ENCODE data around the gene NPW.
A peak's percentile ranks its signal among the peaks of the same experiment; 100 is the strongest.

Gene NPW

DNA sequence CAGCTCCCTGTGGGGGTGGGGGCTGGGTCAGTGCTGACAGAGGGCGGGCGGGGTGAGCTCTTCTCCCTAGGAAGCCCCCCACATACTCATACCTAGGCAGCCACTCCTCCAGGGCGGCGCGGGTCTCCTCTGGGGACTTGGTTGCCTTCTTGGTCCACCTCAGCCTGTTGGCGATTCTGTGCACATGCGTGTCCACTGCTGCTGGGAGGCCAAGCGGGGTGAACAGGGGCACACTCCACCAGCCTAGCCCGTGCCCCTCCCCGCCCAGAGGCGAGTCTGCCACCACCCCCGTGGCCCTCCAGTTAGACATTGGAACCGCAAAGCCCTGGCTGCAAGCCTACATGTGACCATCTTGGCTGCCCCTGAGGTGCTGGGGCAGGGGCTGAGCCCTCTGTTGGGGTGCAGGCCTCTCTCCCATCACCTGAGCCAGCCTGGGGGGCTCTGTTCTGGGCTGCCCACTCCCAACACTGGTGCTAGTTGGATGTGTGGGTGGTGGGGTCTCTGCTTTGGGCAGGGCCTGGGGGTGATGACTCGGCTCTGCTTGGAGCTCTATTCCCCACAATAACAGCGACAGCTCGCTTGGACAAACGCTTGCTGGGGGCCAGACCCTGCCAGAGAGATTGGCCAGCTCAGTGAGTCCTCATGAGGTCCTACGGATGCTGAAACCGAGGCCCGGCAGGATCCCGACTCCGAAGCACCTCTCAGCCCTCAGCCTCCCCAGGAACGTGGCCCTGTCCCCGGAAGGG is 20.6 kb downstream of the NPW start:
- in situ Hi-C loops (cut with HindIII; ENCODE audit: low sequenced_read_pairs): no loop called here
- TF ChIP-seq, protein P1, sequence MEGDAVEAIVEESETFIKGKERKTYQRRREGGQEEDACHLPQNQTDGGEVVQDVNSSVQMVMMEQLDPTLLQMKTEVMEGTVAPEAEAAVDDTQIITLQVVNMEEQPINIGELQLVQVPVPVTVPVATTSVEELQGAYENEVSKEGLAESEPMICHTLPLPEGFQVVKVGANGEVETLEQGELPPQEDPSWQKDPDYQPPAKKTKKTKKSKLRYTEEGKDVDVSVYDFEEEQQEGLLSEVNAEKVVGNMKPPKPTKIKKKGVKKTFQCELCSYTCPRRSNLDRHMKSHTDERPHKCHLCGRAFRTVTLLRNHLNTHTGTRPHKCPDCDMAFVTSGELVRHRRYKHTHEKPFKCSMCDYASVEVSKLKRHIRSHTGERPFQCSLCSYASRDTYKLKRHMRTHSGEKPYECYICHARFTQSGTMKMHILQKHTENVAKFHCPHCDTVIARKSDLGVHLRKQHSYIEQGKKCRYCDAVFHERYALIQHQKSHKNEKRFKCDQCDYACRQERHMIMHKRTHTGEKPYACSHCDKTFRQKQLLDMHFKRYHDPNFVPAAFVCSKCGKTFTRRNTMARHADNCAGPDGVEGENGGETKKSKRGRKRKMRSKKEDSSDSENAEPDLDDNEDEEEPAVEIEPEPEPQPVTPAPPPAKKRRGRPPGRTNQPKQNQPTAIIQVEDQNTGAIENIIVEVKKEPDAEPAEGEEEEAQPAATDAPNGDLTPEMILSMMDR (IDR thresholded peaks at IDR 0.05; ENCODE audit: low read depth, low read length): no peak
- no peak for DNase-seq (ENCODE audit: low read depth, low spot score)
- H3K4me3 ChIP-seq (ENCODE audit: low read depth, low read length): no peak overlapping the region

DNA sequence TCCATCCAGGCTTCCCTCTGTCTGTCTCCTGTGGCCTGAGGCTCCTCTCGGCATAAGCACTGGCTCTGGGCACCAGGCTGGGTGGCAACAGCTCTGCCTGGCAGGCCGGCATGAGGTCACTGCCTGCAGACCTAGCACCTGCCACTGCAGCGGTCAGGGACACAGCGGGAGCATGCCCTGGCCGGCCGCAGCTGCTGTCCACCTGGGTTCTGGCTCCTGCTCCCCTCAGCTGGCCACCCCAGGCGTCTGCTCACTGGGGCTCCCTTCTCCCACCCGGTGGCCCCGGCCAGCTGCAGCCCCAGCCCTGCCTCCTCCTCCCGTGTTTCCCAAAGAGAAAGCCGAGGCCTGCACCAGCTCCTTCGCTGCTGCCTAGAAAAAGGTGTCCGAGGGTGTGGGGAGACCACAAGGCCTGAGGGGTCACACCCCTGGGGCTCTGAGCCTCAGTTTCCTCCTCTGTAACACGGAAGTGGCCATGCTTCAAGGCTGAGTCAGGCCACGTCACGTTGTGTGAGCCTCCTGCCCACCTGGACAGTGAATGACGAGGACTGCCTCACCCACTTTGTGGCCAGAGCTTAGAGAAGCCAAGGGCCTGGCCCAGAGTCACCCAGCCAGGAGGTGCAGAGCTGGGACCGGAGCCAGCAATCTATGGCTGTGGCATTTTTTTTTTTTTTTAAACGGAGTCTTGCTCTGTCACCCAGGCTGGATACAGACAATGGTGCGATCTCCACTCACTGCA is 21.4 kb downstream of the NPW start:
- no peak overlapping the region for H3K4me3 ChIP-seq (ENCODE audit: low read depth, low read length)
- TF ChIP-seq, protein P1 (IDR thresholded peaks at IDR 0.05; ENCODE audit: low read depth, low read length): no peak
- DNase-seq (ENCODE audit: low read depth, low spot score): peak; percentile 43
- in situ Hi-C loops (cut with HindIII; ENCODE audit: low sequenced_read_pairs): no loop called here

DNA sequence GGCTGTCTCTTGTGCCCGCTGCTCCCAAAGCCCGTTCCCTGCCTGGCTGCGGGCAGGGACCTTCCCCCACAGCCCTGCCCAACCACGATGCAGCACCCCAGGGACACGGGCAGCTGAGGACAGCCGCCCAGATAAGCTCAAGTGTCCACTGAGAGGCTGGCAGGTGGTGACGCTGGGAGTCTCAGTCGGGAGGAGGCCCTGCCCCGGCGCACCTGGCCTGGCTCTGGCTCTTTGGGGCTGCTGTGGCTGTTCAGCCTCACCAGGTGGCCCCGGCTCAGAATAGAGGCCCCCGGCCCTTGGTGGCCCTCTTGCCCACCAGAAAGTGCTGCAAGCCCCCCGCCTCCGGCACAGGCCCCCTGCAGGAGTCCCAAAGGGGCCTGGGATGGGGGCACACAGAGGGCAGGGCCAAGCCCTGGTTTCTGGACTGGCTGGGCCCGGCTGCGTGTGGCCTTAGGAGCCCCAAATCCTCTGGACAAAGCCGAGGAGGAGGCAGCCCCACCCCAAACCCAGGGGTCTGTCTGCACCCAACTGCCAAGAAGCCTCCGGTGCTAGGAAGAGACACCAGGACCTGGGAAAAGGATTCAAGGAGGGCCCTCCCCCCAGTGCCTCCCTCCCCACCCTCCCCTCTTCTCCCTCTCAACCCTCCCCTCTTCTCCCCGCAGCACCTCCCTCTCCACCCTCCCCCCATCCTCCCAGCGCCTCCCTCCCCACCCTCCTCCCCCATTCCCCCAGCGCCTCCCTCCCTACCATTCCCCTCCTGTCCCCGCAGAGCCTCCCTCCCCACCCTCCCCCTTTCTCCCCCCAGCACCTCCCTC is 22.8 kb downstream of the NPW start:
- H3K4me3 ChIP-seq (ENCODE audit: low read depth, low read length): no peak overlapping the region
- DNase-seq (ENCODE audit: low read depth, low spot score): no peak
- TF ChIP-seq, protein P1 (IDR thresholded peaks at IDR 0.05; ENCODE audit: low read depth, low read length): no peak
- in situ Hi-C loops (cut with HindIII; ENCODE audit: low sequenced_read_pairs): no loop called here

DNA sequence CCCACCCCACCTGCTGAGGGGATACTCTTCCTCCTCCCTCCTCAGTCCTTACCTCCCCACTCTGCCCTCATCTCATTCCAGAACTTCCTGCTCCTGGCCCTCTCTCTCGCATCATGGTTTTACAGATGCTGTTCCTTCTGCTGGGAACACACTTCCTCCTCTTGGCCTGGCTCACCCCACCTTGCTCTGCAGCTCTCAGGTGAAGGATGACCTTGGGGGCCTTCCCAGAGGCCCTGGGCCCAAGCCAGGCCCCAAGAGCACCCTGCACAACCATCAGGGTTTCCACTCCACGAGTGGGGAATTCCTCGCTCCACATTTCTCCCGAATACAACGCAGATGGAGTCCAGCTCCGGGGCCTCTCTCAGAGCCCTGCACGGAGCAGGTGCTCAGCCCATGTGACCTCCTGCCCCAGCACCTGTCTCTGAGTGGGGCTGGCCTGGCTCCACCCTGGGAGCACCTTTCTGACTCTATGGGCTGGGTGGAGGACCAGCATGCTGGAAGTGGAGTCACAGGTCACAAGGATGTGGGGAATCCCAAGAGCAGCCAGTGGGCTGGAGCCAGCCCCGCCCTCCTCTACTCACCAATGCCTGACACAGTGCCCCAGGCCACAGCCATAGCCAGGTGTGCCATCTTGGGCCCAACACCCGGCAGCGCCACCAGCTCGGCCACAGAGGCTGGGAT is 23.5 kb downstream of the NPW start:
- in situ Hi-C loops (cut with HindIII; ENCODE audit: low sequenced_read_pairs): no loop called here
- TF ChIP-seq, protein P1 (IDR thresholded peaks at IDR 0.05; ENCODE audit: low read depth, low read length): no peak
- DNase-seq (ENCODE audit: low read depth, low spot score): no peak
- no peak overlapping the region for H3K4me3 ChIP-seq (ENCODE audit: low read depth, low read length)

DNA sequence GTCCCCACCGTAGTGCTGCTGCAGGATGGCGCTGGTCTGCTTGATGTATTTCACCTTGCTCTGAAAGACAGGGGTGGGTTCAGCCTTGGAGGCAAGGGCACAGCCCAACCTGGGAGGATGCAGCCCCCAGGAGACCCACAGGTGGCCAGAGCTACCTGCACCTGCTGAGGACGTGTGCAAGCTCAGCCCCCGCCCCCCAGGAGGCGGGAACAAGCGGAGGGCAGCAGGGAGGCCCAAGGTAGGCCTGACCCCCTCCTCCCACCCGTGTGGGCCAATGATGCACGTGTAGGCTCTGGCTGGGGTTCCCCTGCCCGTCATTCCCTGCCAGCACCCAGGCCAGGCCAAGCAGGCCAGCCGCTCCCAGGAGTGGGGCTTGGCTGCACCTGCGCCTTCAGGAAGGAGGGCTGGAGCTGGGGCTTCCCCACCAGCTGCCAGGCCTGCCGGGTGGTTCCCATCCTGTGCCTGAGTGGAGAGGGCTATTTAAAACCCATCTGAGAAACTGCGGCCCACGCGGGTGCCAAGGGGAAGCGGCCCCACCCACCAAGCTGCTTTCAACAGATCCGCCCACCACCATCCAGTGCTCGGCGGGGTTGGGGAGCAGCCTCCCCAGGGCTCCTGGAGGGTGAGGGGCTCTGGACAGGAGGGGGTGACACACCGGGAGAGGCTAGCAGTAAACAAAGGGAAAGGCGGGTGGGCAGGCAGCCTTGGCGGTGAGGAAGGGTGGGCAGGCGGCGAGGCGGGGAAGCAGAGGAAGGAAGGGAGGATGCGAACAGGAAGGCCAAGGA is 24.3 kb downstream of the NPW start:
- no peak overlapping the region for H3K4me3 ChIP-seq (ENCODE audit: low read depth, low read length)
- DNase-seq (ENCODE audit: low read depth, low spot score): no peak
- TF ChIP-seq, protein P1 (IDR thresholded peaks at IDR 0.05; ENCODE audit: low read depth, low read length): no peak
- in situ Hi-C loops (cut with HindIII; ENCODE audit: low sequenced_read_pairs): no loop called here
